ENCODE results near the gene EWSR1. TPM values are rescaled to one million over a fixed set of nuclear protein-coding genes. Genes with fewer than 3 reads are reported as not detected.
A peak's percentile ranks its signal among the peaks of the same experiment; 100 is the strongest.

The EWSR1 gene
- total RNA-seq, 1 donor, result 139 TPM

DNA sequence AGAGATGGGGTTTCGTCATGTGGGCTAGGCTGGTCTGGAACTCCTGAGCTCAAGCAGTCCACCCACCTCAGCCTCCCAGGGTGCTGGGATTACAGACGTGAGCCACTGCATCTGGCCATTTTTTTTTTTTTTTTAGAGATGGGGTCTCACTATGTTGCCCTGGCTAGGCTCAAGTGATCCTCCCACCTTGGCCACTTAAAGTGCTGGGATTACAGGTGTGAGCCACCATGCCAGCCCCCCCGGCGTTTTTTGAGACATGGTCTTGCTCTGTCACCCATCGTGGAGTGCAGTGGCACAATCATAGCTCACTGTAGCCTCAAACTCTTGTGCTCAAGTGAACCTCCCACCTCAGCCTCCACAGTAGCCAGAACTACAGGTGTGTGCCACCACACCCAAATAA lies 16.8 kb upstream of the EWSR1 start:
- DNase-seq (ENCODE audit: insufficient read length, low spot score, missing footprints), result no peak
- Histone ChIP-seq H3K4me3 (ENCODE audit: insufficient read depth, low read length) (no peak overlapping the region), H3K9me3 (ENCODE audit: low read depth, low read length) (no peaks in the 10 kb centered on the region), H3K4me1 (ENCODE audit: insufficient read depth, low read length) (no peaks in the 10 kb centered on the region), H3K27me3 (ENCODE audit: insufficient read depth, low read length) (no peaks in the 10 kb centered on the region), H3K36me3 (ENCODE audit: insufficient read depth, low read length) (no peaks in the 10 kb centered on the region), H3K4me2 (ENCODE audit: insufficient read depth, low read length) (no peak overlapping the region), H2AFZ (ENCODE audit: low read length) (no peak overlapping the region), H3K27ac (ENCODE audit: low read depth, low read length) (no peak overlapping the region), H4K20me1 (ENCODE audit: insufficient read depth, low read length) (no peaks in the 10 kb centered on the region), H3K79me2 (ENCODE audit: insufficient read depth, low read length) (no peaks in the 10 kb centered on the region)
- TF ChIP-seq, protein P1, sequence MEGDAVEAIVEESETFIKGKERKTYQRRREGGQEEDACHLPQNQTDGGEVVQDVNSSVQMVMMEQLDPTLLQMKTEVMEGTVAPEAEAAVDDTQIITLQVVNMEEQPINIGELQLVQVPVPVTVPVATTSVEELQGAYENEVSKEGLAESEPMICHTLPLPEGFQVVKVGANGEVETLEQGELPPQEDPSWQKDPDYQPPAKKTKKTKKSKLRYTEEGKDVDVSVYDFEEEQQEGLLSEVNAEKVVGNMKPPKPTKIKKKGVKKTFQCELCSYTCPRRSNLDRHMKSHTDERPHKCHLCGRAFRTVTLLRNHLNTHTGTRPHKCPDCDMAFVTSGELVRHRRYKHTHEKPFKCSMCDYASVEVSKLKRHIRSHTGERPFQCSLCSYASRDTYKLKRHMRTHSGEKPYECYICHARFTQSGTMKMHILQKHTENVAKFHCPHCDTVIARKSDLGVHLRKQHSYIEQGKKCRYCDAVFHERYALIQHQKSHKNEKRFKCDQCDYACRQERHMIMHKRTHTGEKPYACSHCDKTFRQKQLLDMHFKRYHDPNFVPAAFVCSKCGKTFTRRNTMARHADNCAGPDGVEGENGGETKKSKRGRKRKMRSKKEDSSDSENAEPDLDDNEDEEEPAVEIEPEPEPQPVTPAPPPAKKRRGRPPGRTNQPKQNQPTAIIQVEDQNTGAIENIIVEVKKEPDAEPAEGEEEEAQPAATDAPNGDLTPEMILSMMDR (IDR thresholded peaks at IDR 0.05; ENCODE audit: extremely low read depth, low read depth, low read length), result no peak

DNA sequence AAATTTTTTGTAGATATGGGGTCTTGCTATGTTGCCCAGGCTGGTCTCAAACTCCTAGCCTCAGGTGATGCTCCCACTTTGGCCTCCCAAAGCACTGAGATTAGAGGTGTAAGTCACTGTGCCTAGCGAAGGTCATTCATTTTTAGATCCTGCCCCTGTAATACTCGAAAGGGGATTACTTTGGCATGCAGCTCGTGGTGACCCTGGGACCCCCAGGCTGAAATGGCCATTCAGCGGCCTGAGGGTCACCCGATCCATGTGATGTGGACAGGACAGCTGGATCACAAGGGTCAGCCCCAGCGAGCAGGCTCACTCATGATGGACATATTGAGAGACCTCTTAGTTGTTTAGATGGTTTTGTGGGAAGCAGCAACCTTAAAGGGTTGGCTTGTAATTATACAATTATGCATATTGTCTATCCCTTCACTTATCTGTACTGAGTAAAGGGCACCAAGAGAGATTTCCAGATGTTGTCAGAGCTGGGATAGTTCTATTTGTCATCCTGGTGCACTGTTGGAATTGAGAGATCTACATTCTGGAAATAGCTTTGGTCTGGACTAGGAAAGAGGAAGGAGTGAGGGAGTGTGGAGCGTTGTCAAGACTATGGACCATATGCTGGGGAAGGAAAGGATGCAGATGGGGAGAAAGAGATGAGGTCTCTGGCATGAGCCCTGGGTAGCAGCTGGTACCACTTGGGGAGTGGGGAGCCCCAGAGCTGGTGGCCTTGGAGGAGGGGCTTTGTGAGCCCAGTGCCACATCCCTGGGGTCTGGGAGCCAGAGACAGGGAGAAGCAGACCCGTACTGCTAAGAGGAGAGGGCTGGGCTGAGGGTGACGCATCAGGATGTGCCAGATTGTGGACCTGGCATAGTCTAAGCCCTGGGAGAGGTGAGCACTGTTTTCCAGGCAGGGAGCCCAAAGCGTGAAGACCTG lies 15.8 kb upstream of the EWSR1 start:
- Histone ChIP-seq H4K20me1 (ENCODE audit: insufficient read depth, low read length) (no peaks in the 10 kb centered on the region), H3K4me3 (ENCODE audit: insufficient read depth, low read length) (no peak overlapping the region), H3K79me2 (ENCODE audit: insufficient read depth, low read length) (no peaks in the 10 kb centered on the region), H2AFZ (ENCODE audit: low read length) (no peak overlapping the region), H3K36me3 (ENCODE audit: insufficient read depth, low read length) (no peaks in the 10 kb centered on the region), H3K4me1 (ENCODE audit: insufficient read depth, low read length) (no peaks in the 10 kb centered on the region), H3K4me2 (ENCODE audit: insufficient read depth, low read length) (no peak overlapping the region), H3K9me3 (ENCODE audit: low read depth, low read length) (no peaks in the 10 kb centered on the region), H3K27me3 (ENCODE audit: insufficient read depth, low read length) (no peaks in the 10 kb centered on the region), H3K27ac (ENCODE audit: low read depth, low read length) (no peak overlapping the region)
- DNase-seq (ENCODE audit: insufficient read length, low spot score, missing footprints), result peak; percentile 75
- TF ChIP-seq, protein P1 (IDR thresholded peaks at IDR 0.05; ENCODE audit: extremely low read depth, low read depth, low read length), result no peak

DNA sequence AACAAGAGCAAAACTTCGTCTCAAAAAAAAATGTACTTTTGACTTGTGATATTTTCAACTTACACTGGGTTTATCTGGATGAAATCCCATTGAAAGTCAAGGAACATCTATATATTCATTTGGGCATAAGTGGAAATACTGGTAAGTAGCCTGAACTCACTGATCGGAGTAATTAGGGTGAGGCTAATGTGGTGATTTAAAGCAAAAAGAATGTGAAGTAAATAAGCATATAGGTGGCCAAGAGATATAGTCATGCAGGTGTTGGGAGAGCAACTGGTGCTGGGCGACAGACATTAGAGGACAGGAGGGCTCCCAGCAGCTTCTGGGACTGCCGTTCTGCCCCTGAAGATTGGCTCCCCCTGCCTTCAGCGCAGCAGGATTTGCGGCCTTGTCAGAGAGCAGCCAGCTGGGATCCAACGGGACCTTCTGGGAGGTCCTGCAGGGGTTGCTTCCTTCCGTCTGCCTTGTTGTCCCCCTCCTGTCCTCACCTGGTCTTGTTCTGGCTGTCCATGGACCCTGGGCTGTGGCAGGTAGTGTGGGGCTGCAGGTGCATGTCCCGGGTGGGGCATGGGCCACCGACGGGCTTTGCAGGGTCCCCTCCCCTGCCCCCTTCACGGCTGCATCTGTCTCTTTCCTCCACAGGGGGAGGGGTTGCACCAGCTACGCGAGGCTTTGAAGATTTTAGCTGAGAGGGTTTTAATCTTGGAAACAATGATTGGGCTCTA lies 14.3 kb upstream of the EWSR1 start:
- DNase-seq (ENCODE audit: insufficient read length, low spot score, missing footprints), result peak; percentile 32
- Histone ChIP-seq H3K36me3 (ENCODE audit: insufficient read depth, low read length) (no peaks in the 10 kb centered on the region), H2AFZ (ENCODE audit: low read length) (no peak overlapping the region), H3K4me3 (ENCODE audit: insufficient read depth, low read length) (no peak overlapping the region), H3K9me3 (ENCODE audit: low read depth, low read length) (no peaks in the 10 kb centered on the region), H3K27me3 (ENCODE audit: insufficient read depth, low read length) (no peaks in the 10 kb centered on the region), H4K20me1 (ENCODE audit: insufficient read depth, low read length) (no peaks in the 10 kb centered on the region), H3K79me2 (ENCODE audit: insufficient read depth, low read length) (no peaks in the 10 kb centered on the region), H3K27ac (ENCODE audit: low read depth, low read length) (no peak overlapping the region), H3K4me2 (ENCODE audit: insufficient read depth, low read length) (no peak overlapping the region), H3K4me1 (ENCODE audit: insufficient read depth, low read length) (no peaks in the 10 kb centered on the region)
- TF ChIP-seq, protein P1 (IDR thresholded peaks at IDR 0.05; ENCODE audit: extremely low read depth, low read depth, low read length), result no peak

DNA sequence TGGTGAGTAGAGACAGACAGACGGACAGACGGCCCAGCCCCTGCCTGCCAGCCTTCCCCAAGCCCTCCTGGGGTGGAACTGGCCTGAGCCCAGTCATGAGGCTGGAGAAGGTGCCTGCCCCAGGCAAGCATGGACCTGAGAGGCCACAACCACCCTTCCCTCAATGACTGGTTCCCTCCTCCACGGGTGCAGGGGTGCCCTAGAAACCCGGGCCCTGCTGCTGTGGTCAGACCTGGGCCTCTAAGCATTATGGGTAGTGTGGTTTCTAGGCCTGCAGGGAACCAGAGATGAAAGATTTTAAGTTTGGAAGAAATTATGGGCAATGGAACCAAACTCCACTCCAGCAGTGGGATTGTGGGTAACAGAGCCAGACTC lies 13.8 kb upstream of the EWSR1 start:
- H4K20me1 ChIP-seq (ENCODE audit: insufficient read depth, low read length), result no peaks in the 10 kb centered on the region
- H3K9me3 ChIP-seq (ENCODE audit: low read depth, low read length), result no peaks in the 10 kb centered on the region
- no peaks in the 10 kb centered on the region for H3K4me1 ChIP-seq (ENCODE audit: insufficient read depth, low read length)
- H3K36me3 ChIP-seq (ENCODE audit: insufficient read depth, low read length), result no peaks in the 10 kb centered on the region
- H3K79me2 ChIP-seq (ENCODE audit: insufficient read depth, low read length), result no peaks in the 10 kb centered on the region
- no peak overlapping the region for H3K4me2 ChIP-seq (ENCODE audit: insufficient read depth, low read length)
- no peak overlapping the region for H2AFZ ChIP-seq (ENCODE audit: low read length)
- no peaks in the 10 kb centered on the region for H3K27me3 ChIP-seq (ENCODE audit: insufficient read depth, low read length)
- no peak overlapping the region for H3K4me3 ChIP-seq (ENCODE audit: insufficient read depth, low read length)
- DNase-seq (ENCODE audit: insufficient read length, low spot score, missing footprints), result peak; percentile 29
- no peak overlapping the region for H3K27ac ChIP-seq (ENCODE audit: low read depth, low read length)
- TF ChIP-seq, protein P1 (IDR thresholded peaks at IDR 0.05; ENCODE audit: extremely low read depth, low read depth, low read length), result no peak
